ENCODE data around the gene ATRAID. TPM values are rescaled to one million over a fixed set of nuclear protein-coding genes. Genes with fewer than 3 reads are reported as not detected.

The ATRAID gene
- total and polyA plus RNA-seq, 2 of the 8 experiments (the other 6 are each of a cell fraction or from before 2014, with no cell fraction given): 109 to 280 TPM

DNA sequence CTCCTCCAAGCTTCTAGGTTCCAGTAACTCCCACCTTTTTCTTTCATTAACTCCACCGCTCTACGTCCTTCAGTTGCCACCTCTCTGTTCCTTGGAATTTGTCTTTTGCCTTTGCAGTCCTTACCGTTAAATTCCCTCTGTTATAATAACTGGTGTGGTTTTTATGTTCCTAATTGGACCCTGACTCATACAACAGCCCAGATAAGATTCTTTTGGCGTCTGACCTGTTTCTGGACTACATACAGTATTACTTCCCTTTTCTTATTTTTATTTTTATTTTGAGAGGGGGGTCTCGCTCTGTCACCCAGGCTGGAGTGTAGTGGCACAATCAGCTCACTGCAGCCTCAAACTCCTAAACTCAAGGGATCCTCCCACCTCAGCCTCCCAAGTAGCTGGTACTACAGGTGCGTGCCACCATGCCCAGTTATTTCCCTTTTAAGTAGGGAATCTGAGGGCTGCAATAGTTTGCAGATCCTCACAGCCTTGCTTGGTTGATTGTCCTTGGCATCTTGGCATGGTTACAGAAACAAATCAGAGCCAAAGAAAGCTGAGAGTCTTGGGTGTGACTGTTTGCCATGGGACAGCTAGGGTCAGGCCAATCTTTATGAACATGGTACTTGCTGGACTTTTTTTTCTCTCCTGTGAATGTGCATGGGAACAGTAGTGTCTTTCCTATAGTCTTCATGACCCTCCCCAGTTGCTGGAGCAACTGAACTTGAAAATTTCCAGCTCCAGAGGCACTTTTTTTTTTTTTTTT is 41.1 kb upstream of the ATRAID start:
- no peaks in the 10 kb centered on the region for H3K9me3 ChIP-seq (ENCODE audit: insufficient read depth in 2 of 2, low read depth in 1 of 2, low read length in 1 of 2)
- H3K9ac ChIP-seq (replicated peaks in 1 of 4; ENCODE audit: extremely low read depth in 1 of 4, low read depth in 3 of 4, low read length in 3 of 4): no peak overlapping the region
- H3K79me2 ChIP-seq (ENCODE audit: control insufficient read depth in 1 of 2, insufficient read depth in 2 of 2, low read length in 2 of 2): no peaks in the 10 kb centered on the region
- no peaks in the 10 kb centered on the region for H4K20me1 ChIP-seq (replicated peaks in 1 of 2; ENCODE audit: control insufficient read depth in 1 of 2, insufficient read depth in 2 of 2, low read length in 2 of 2)
- no peaks in the 10 kb centered on the region; a peak in 2 of 7 replicates for H3K4me1 ChIP-seq (replicated peaks in 1 of 4; ENCODE audit: control insufficient read depth in 3 of 4, insufficient read depth in 4 of 4, low read length in 3 of 4)
- no peak overlapping the region for H2AK5ac ChIP-seq (ENCODE audit: low read depth, low read length)
- peak overlapping the region; percentile 17; the same call in 1 of the 2 replicates for H2AFZ ChIP-seq (ENCODE audit: low read length)
- ChIA-PET CTCF (ENCODE audit: partially characterized antibody) (interaction anchor here (0.6 to 3.7 kb wide), 26 partner anchors 11 to 400 kb away, joined by 3 to 36 read pairs (median 6); partner anchors contain the start of genes PREB, PRR30 and TCF23), POLR2A (ENCODE audit: partially characterized antibody) (interaction anchor here (0.6 to 1.7 kb wide), 3 partner anchors 41 to 85 kb away, joined by 3 to 6 read pairs (median 3); partner anchors contain the start of genes ATRAID and SLC5A6)
- H2BK120ac ChIP-seq (replicated peaks; ENCODE audit: low read depth, low read length): no peak overlapping the region
- H4K91ac ChIP-seq (replicated peaks; ENCODE audit: insufficient read length, low read length): no peak overlapping the region
- H3K4me3 ChIP-seq (ENCODE audit: extremely low read depth in 1 of 4, insufficient read depth in 2 of 4, low read depth in 3 of 4, low read length in 4 of 4): no peak overlapping the region; a peak in 1 of 8 replicates
- H2BK5ac ChIP-seq (ENCODE audit: low read depth, low read length): no peak overlapping the region
- 90% methylated on average over 6 of the region's 6 CpGs; no CpG with 5 or more reads in 1 of the 2 experiments for WGBS, 2 experiments (ENCODE audit: extremely low coverage in 1 of 2, insufficient coverage in 1 of 2, insufficient read length in 1 of 2, insufficient replicate concordance in 2 of 2, low coverage in 1 of 2, low lambda C conversion rate in 2 of 2, missing lambda C conversion rate in 1 of 2)
- no peak overlapping the region for H2BK20ac ChIP-seq (ENCODE audit: low read length)
- H3K23ac ChIP-seq (ENCODE audit: insufficient read length): no peak overlapping the region
- FAIRE-seq: no peak
- no peaks in the 10 kb centered on the region; a peak in 4 of 7 replicates for H3K27me3 ChIP-seq (replicated peaks in 1 of 4; ENCODE audit: control insufficient read depth in 3 of 4, extremely low read depth in 1 of 4, insufficient read depth in 3 of 4, low read length in 3 of 4)
- DNase-seq (ENCODE audit: low read depth in 1 of 2, low spot score in 2 of 2): no peak
- no peak overlapping the region for H3K18ac ChIP-seq (ENCODE audit: extremely low read depth, low read length)
- no peak overlapping the region for H2BK15ac ChIP-seq (ENCODE audit: low read length)
- H4K5ac ChIP-seq (ENCODE audit: insufficient read length, low read depth, low read length): no peak overlapping the region
- H4K8ac ChIP-seq (ENCODE audit: extremely low read depth, insufficient read depth, low read length): no peak overlapping the region
- no peak overlapping the region for H3K56ac ChIP-seq (replicated peaks; ENCODE audit: insufficient read length, low read depth, low read length)
- no peaks in the 10 kb centered on the region for H3K36me3 ChIP-seq (ENCODE audit: control insufficient read depth in 2 of 4, insufficient read depth in 4 of 4, low read length in 3 of 4)
- H3K79me1 ChIP-seq (ENCODE audit: low read depth, low read length): no peaks in the 10 kb centered on the region; the same call in 1 of the 2 replicates
- H3K4me2 ChIP-seq (ENCODE audit: insufficient read depth in 1 of 2, low read depth in 2 of 2, low read length in 2 of 2): peak overlapping the region in 1 of 2 experiments; percentile 37; a peak in 1 of 4 replicates
- no peak overlapping the region for H3K27ac ChIP-seq (ENCODE audit: low read depth, low read length)
- no peak overlapping the region for H3K4ac ChIP-seq (replicated peaks; ENCODE audit: insufficient read length, low read depth, low read length)
- no peak overlapping the region for H2BK12ac ChIP-seq (ENCODE audit: low read depth, low read length)
- H3K23me2 ChIP-seq (ENCODE audit: low read depth, low read length): no peaks in the 10 kb centered on the region; the same call in 1 of the 2 replicates
- no peak overlapping the region for H3K14ac ChIP-seq (ENCODE audit: insufficient read length)
- TF ChIP-seq TBP (IDR thresholded peaks at IDR 0.05; ENCODE audit: low read depth, low read length): no peak
- TF ChIP-seq POU5F1 (IDR thresholded peaks at IDR 0.05; ENCODE audit: low read depth, low read length): no peak
- TF ChIP-seq ASH2L (IDR thresholded peaks at IDR 0.05; ENCODE audit: low read length): no peak
- TF ChIP-seq, protein P1, sequence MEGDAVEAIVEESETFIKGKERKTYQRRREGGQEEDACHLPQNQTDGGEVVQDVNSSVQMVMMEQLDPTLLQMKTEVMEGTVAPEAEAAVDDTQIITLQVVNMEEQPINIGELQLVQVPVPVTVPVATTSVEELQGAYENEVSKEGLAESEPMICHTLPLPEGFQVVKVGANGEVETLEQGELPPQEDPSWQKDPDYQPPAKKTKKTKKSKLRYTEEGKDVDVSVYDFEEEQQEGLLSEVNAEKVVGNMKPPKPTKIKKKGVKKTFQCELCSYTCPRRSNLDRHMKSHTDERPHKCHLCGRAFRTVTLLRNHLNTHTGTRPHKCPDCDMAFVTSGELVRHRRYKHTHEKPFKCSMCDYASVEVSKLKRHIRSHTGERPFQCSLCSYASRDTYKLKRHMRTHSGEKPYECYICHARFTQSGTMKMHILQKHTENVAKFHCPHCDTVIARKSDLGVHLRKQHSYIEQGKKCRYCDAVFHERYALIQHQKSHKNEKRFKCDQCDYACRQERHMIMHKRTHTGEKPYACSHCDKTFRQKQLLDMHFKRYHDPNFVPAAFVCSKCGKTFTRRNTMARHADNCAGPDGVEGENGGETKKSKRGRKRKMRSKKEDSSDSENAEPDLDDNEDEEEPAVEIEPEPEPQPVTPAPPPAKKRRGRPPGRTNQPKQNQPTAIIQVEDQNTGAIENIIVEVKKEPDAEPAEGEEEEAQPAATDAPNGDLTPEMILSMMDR (IDR thresholded peaks at IDR 0.05; ENCODE audit: control extremely low read depth in 1 of 3, insufficient read depth in 1 of 3, low read depth in 1 of 3, low read length in 3 of 3): no peak
- TF ChIP-seq KDM4A (IDR thresholded peaks at IDR 0.05; ENCODE audit: low read depth, low read length, severe bottlenecking): no peak
- TF ChIP-seq, protein P2, sequence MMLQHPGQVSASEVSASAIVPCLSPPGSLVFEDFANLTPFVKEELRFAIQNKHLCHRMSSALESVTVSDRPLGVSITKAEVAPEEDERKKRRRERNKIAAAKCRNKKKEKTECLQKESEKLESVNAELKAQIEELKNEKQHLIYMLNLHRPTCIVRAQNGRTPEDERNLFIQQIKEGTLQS (IDR thresholded peaks at IDR 0.05; ENCODE audit: insufficient read depth, low read depth, low read length): no peak
- TF ChIP-seq CBX5 (IDR thresholded peaks at IDR 0.05; ENCODE audit: low read depth, low read length): no peak
- TF ChIP-seq RBBP5 (IDR thresholded peaks at IDR 0.05; ENCODE audit: borderline replicate concordance, low read depth, low read length): no peak
- TF ChIP-seq JUN (IDR thresholded peaks at IDR 0.05; ENCODE audit: low read depth, low read length): no peak

Data from H1 (cell line).